Measurements from ENCODE around the gene UBE2L3.
"Not testable (repeated sequence)": the region's sequence is repeated elsewhere in the genome, so short reads cannot be mapped to it uniquely, and the experiment has no call there.

The UBE2L3 gene

DNA sequence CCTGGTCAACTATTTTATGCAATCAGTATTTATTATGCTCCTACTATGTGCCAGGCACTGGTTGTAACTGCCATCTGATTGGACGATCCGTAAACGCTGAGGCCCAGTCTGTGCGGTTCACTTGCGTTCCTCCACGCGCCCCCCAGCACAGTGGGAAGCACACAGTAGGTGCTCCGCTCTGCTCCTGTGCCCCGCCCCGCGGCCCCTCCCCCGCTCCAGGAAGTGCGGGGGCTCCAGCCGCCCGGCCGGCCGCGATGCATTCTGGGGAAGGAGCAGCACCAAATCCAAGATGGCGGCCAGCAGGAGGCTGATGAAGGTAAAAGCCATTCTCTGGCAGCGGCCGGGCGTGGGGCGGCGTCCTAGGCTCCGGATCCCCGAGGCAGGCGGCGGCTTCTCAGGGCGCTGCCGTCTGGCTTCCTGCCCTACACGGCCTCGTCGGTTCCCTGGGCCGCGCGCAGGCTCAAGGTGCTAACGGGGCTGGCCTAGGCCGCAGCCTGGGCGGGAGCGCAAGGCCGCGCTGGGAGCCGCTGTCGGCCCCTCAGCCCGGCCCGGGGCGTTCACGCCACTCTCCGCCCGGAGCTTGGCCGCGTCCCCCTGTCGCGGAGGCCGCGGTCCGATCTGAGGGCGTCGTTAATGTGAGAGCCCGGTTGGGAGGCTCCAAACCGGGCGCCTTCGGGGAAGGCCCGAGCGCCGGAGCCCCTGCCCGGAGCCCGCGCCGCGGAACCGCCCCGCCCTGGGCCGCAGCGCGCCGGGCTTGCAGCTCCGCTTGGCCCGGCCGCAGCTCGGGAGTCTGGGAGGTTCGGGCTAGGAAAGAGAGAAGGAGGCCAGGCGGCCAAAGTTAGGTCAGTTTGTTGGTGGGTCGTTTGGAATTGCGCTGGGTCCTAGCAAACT lies at the start of gene UBE2L3:
Gene UBE2L3 (plus strand): TSS at position 259 of the 891 bp plus-strand sequence. CDS start 31 bp downstream, at position 290.
- peak; percentile 89 for DNase-seq

DNA sequence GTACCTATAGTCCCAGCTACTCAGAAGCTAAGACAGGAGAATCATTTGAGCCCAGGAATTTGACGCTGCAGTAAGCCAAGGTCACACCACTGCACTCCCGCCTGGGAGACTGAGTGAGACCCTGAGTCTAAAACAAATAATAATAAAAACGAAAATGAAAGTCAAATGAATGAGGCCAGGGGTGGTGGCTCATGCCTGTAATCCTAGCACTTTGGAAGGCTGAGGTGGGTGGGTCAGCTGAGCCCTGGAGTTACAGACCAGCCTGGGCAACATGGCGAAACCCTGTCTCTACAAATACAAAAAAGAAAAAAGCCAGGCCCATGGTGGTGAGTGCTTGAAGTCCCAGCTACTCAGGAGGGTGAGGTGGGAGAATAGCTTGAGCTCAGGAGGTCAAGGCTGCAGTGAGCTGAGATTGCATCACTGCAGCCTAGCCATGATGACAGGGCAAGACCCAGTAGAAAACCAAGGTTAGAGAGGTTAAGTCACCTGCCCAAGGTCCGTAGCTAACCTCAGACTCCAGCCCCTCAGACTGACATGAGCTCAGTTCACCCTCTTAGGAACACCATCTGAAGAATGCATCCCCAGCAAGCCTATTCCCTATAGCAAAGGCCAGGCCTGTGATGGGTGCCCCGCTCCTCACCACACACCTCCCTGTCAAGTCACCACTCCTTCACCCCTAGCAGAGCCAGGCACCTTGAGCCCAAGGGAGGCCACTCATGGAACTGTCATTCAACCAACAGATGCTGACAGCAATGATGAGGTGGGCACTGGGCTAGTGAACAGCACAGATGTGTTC lies 40.6 kb upstream of the UBE2L3 start:
- not testable (repeated sequence) for DNase-seq

DNA sequence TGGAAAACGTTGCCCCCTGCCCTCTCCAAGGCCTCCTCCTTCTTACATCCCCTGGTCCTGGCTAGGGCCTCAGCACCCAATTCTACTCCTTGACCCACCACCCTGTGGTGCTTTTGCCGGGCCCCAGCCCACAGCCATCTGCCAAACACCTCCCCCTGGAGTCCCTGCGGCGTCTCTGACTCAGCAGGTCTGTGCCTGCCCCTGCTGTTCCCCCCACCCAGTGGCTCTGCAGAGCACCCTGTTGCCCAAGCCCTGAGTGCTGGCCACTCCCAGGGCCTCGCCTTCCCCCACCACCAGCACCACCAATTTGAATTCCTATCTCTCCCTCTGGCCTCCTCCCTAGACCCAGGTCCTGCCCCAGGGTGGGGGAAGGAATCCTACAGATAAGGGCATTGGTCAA lies 36.0 kb upstream of the UBE2L3 start:
- not testable (repeated sequence) for DNase-seq

DNA sequence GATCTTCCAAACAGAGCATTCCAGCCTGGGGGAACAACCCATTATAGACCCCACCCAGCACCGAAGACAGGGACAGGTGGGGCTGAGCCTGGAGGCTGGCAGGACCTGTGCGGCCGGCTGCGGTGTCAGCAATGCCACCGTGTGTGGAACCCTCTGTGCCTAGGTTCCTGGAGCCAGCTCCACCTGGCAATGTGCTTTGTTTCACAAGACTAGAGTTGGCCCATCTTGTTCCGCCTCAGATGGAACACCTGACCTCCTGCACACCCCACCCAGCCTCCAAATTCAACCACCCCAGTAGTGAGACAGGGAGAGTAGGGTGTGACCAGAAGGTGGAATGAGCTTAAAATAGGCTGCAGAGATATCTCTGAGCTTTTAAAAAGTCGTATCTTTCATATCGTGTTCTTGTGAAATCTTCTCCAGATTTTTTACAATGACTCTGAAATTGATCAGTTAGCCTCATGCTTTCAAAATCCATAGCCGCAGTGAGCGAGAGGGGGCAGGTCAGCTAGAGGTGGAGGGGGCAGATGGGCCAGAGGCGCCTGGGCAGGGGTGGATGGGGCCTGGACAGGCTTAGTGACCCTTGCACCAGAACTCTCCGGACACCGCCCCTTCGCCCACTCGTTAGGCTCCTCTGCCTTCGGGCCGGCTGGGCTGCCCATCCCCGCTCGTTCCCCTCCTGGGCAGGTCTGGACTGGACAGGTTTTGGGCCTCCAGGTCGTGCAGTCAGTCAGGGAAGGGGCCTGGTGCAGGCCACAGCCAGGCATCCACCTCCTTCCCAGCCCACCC lies 34.5 kb upstream of the UBE2L3 start:
- not testable (repeated sequence) for DNase-seq

DNA sequence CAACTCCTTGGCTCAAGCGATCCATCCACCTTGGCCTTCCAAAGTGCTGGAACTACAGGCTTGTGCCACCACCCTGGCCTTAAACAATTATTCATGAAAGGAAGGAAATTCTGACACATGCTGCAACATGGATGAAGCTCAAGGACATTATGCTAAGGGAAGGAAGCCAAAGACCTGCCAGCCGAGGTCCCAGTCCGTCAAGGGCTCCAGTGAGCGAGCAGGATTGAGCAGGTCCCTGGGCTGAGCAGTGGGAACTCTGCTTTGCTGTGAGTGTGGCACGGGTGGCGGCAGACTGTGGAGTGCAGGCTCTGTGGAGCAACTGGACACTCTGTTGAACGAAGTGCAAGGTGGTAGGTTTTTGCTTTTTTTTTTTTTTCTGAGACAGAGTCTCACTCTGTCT lies 27.7 kb upstream of the UBE2L3 start:
- not testable (repeated sequence) for DNase-seq

GRCh38 chr22:21544432-21545322 lies 22.8 kb upstream of the UBE2L3 start:
- DNase-seq, result not testable (repeated sequence)

DNA sequence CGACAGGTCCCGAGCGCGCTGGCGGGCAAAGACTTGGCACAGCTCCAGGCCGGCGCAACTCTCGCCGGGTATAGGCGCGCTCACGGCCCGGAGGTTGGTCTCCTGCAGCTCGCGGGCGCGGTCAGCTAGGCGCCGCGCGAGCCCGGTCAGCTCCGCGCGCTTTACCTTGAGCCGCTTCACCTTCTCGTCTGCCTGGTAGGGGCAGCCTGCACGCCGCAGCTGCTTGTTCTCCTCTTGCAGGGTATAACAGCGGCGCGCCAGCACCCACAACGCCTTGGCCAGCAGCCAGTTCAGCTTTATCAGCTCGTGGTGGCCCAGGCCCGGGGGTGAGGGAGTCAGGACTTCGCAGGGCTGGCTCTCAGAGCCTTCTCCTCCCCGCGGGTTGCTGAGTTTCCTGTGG lies 18.0 kb upstream of the UBE2L3 start:
- not testable (repeated sequence) for DNase-seq

GRCh38 chr22:21550008-21550677 lies 17.4 kb upstream of the UBE2L3 start:
- not testable (repeated sequence) for DNase-seq

- DNase-seq, result not testable (repeated sequence)
Observed at GRCh38 chr22:21550678-21551047, 16.9 kb upstream of the UBE2L3 start.

GRCh38 chr22:21551361-21551760 lies 16.2 kb upstream of the UBE2L3 start, which contains the start of gene RIMBP3C:
Gene RIMBP3C (minus strand): TSS chr22:21551461. CDS start chr22:21550976, 485 bp downstream.
- DNase-seq, result not testable (repeated sequence)

GRCh38 chr22:21559345-21560125 lies 8.0 kb upstream of the UBE2L3 start:
- DNase-seq, result not testable (repeated sequence)

GRCh38 chr22:21560657-21561056 lies 6.9 kb upstream of the UBE2L3 start:
- DNase-seq, result not testable (repeated sequence)

DNA sequence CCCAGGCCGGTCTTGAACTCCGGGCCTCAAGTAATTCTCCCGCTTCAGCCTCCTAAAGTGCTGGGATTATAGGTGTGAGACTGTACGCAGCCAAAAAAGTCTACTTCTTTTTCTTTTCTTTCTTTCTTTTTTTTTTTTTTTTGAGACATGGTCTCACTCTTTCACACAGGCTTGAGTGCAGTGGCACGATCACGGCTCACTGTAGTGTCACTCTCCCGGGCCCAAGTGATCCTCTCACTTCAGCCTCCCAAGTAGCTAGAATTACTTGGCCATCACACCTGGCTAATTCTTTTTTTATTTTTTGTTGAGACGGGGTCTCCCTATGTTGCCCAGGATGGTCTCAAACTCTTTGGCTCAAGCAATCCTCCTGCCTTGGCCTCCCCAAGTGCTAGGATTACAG lies 3.6 kb upstream of the UBE2L3 start:
- DNase-seq, result no peak

- no peak for DNase-seq
Observed at GRCh38 chr22:21564411-21564810, 3.1 kb upstream of the UBE2L3 start.

DNA sequence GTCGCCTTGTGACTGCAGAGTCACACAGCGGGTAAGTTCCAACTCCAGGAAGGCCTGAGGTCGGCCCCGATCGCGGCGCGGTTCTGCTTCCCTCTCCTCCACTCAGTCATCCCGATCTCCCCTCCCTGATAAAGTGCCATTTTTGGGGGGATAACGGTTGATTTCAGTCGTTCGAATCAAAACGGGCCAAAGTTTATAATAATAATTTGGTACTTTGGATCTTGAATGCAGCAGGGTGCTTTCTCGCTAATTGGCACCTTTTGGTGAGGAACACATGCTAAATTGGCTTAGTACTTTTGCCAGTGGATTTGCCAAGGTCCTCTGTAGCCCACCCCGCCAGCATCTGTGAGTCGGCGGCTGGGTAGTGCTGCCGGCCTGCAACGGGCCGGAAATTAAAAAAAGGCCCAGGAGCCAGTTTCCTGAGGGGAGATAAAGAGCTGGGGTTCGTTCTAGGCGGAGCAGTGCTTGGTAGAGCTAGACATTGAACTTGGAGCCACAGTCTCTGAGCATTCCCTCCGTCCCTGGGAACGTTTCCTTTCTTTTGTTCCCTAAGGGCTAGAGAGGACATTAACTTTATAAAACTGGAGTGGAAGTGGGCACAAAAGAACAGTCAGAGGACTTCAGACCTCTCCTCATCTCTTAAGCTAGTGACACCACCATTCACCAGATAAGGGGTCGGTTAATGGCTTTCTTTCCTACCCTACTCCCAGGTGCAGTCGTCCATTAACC lies 997 bp downstream of the UBE2L3 start:
- DNase-seq, result no peak

DNA sequence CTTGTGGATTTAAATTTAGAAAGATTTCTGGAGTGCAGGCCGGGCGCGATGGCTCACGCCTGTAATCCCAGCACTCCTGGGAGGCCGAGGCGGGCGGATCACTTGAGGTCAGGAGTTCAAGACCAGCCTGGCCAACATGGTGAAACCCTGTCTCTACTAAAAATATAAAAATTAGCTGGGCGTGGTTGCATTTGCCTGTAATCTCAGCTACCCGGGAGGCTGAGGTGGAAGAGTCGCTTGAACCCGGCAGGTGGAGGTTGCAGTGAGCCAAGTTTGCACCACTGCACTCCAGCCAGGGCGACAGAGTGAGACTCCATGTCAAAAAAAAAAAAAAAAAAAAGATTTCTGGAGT lies 1.5 kb downstream of the UBE2L3 start:
- not testable (repeated sequence) for DNase-seq

DNA sequence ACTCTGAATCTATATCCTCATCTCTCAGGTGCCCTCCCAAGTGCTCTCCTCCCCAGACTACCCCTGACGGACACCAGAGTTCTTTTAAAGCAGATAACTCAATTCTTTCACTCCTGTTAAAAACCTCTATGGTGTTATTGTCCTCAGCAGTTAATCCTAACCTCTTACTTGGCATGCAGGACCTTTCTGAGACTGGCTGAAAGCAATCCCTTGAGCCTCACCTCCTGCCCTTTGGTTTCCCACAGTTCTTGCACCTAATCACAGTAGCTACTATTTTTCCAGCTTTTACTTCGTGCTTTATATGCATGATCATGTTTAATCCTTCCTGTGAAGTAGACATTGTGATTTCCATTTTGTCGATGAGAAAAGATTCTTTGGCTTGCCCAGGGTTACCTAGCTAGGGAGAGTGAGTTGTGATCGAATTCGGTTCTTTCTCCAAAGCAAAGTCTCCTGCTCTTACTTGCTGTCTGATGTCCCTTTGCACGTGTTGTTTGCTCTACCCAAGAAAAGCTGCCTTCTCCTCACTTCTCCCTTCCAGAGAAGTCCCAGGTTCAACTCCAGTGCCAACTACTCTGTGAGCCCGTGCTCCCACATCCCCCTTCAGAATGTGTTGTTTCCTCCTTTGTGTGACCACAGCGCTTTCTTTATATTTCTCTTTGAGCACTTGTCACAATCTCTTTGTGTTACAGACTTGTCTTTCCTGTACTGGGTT lies 2.1 kb downstream of the UBE2L3 start:
- DNase-seq, result no peak

- DNase-seq, result no peak
Observed at GRCh38 chr22:21570398-21570797, 2.9 kb downstream of the UBE2L3 start.

- no peak for DNase-seq
Observed at GRCh38 chr22:21571679-21572078, 4.2 kb downstream of the UBE2L3 start.

All from NCI-H69 (cell line).